ENCODE results near the gene TNNI2. TPM values are rescaled to one million over a fixed set of nuclear protein-coding genes. Genes with fewer than 3 reads are reported as not detected.

TNNI2 gene
- total RNA-seq, 1 experiment from 2014 or later, result 0.55 TPM

GRCh38 chr11:1858154-1858553, 19.4 kb downstream of the TNNI2 start:
- Histone ChIP-seq H3K9me2 (replicated peaks; ENCODE audit: low read length) (no peaks in the 10 kb centered on the region), H3K4me3 (ENCODE audit: low read length) (no peak overlapping the region), H3K27ac (ENCODE audit: low read length) (no peak overlapping the region), H3K9me3 (ENCODE audit: low read length) (no peaks in the 10 kb centered on the region), H4K20me1 (ENCODE audit: low read length) (no peaks in the 10 kb centered on the region), H3K9ac (ENCODE audit: low read length) (no peak overlapping the region), H3K4me2 (ENCODE audit: low read length) (no peak overlapping the region), H2AFZ (ENCODE audit: low read length) (no peak overlapping the region), H3K27me3 (ENCODE audit: low read length) (no peaks in the 10 kb centered on the region), H3K4me1 (ENCODE audit: insufficient read depth, low read length) (peaks cover 1% of the 10 kb centered on the region), H3K79me2 (ENCODE audit: low read length) (no peaks in the 10 kb centered on the region), H3F3A (ENCODE audit: low read length, unreplicated experiment) (no peaks in the 10 kb centered on the region), H3K36me3 (ENCODE audit: low read depth, low read length) (no peaks in the 10 kb centered on the region)
- ATAC-seq (no peak), DNase-seq (no peak)
- no TSS peak for BruUV-seq (replicated peaks)
- TF ChIP-seq EZH2 (IDR thresholded peaks at IDR 0.05; ENCODE audit: low read length, unreplicated experiment), result no peak
- no peak for TF ChIP-seq EZH2phosphoT487 (IDR thresholded peaks at IDR 0.05; ENCODE audit: borderline replicate concordance, low read length)
- no peak for TF ChIP-seq CTCF (conservative IDR thresholded peaks at IDR 0.05; ENCODE audit: low read depth, low read length)
- intact Hi-C loops (cut with micrococcal nuclease), result no loop called here
- POLR2A ChIA-PET (ENCODE audit: unreplicated experiment), result no interaction called here
- CTCF ChIA-PET, result no interaction called here

GRCh38 chr11:1858576-1858975, 19.8 kb downstream of the TNNI2 start:
- Histone ChIP-seq H3K9ac (ENCODE audit: low read length) (no peak overlapping the region), H3K4me3 (ENCODE audit: low read length) (no peak overlapping the region), H4K20me1 (ENCODE audit: low read length) (no peaks in the 10 kb centered on the region), H2AFZ (ENCODE audit: low read length) (no peak overlapping the region), H3K9me3 (ENCODE audit: low read length) (no peaks in the 10 kb centered on the region), H3K27ac (ENCODE audit: low read length) (no peak overlapping the region), H3K27me3 (ENCODE audit: low read length) (no peaks in the 10 kb centered on the region), H3F3A (ENCODE audit: low read length, unreplicated experiment) (no peaks in the 10 kb centered on the region), H3K79me2 (ENCODE audit: low read length) (no peaks in the 10 kb centered on the region), H3K4me1 (ENCODE audit: insufficient read depth, low read length) (peaks cover 5% of the 10 kb centered on the region), H3K36me3 (ENCODE audit: low read depth, low read length) (no peaks in the 10 kb centered on the region), H3K9me2 (replicated peaks; ENCODE audit: low read length) (no peaks in the 10 kb centered on the region), H3K4me2 (ENCODE audit: low read length) (no peak overlapping the region)
- BruUV-seq (replicated peaks), result no TSS peak
- intact Hi-C loops (cut with micrococcal nuclease), result no loop called here
- DNase-seq (no peak), ATAC-seq (no peak)
- CTCF ChIA-PET, result no interaction called here
- no peak for TF ChIP-seq CTCF (conservative IDR thresholded peaks at IDR 0.05; ENCODE audit: low read depth, low read length)
- no peak for TF ChIP-seq EZH2phosphoT487 (IDR thresholded peaks at IDR 0.05; ENCODE audit: borderline replicate concordance, low read length)
- no peak for TF ChIP-seq EZH2 (IDR thresholded peaks at IDR 0.05; ENCODE audit: low read length, unreplicated experiment)
- POLR2A ChIA-PET (ENCODE audit: unreplicated experiment), result no interaction called here

GRCh38 chr11:1859004-1859403, 20.2 kb downstream of the TNNI2 start:
- Histone ChIP-seq H3K9me3 (ENCODE audit: low read length) (no peaks in the 10 kb centered on the region), H3K4me3 (ENCODE audit: low read length) (no peak overlapping the region), H3K9me2 (replicated peaks; ENCODE audit: low read length) (no peaks in the 10 kb centered on the region), H3K4me1 (ENCODE audit: insufficient read depth, low read length) (peaks cover 7% of the 10 kb centered on the region), H3K27me3 (ENCODE audit: low read length) (no peaks in the 10 kb centered on the region), H2AFZ (ENCODE audit: low read length) (no peak overlapping the region), H3K27ac (ENCODE audit: low read length) (no peak overlapping the region), H4K20me1 (ENCODE audit: low read length) (no peaks in the 10 kb centered on the region), H3K4me2 (ENCODE audit: low read length) (no peak overlapping the region), H3F3A (ENCODE audit: low read length, unreplicated experiment) (no peaks in the 10 kb centered on the region), H3K36me3 (ENCODE audit: low read depth, low read length) (no peaks in the 10 kb centered on the region), H3K79me2 (ENCODE audit: low read length) (no peaks in the 10 kb centered on the region), H3K9ac (ENCODE audit: low read length) (no peak overlapping the region)
- intact Hi-C loops (cut with micrococcal nuclease), result no loop called here
- CTCF ChIA-PET, result no interaction called here
- no peak for TF ChIP-seq EZH2 (IDR thresholded peaks at IDR 0.05; ENCODE audit: low read length, unreplicated experiment)
- TF ChIP-seq CTCF (conservative IDR thresholded peaks at IDR 0.05; ENCODE audit: low read depth, low read length), result no peak
- no peak for TF ChIP-seq EZH2phosphoT487 (IDR thresholded peaks at IDR 0.05; ENCODE audit: borderline replicate concordance, low read length)
- no TSS peak for BruUV-seq (replicated peaks)
- POLR2A ChIA-PET (ENCODE audit: unreplicated experiment), result no interaction called here
- ATAC-seq (no peak), DNase-seq (no peak)

Data from PC-3 (cell line).